SK-N-SH treated with all-trans-retinoic acid at 6 μM for 48 hours (cell line): ENCODE results near the gene CFAP97.

Experiments
- ATAC-seq: fragments of 200-7000 bp; cut with Tn5 transposase; 3 replicates; pipeline ENCODE4 v1.9.1; 2020; ENCODE audit warnings: mild to moderate bottlenecking, moderate library complexity
- ARNTL ChIP-seq: fragments of 450-650 bp; formaldehyde crosslinking; IDR thresholded peaks from 2 replicates; pipeline ENCODE4 v1.5.0; 2020; ENCODE audit warnings: low read depth, mild to moderate bottlenecking, moderate library complexity, borderline replicate concordance
- BACH2 ChIP-seq: fragments of 250-450 bp; sonication (Bioruptor Pico); IDR thresholded peaks from 2 replicates; pipeline ENCODE4 v1.9.0; 2021; ENCODE audit warnings: mild to moderate bottlenecking, borderline replicate concordance
- CSDC2 ChIP-seq: fragments of 250-450 bp; sonication (Bioruptor Pico); IDR thresholded peaks from 2 replicates; pipeline ENCODE4 v1.5.0; 2020; ENCODE audit warnings: mild to moderate bottlenecking, moderate library complexity
- ESRRG ChIP-seq: fragments of 250-450 bp; sonication (Bioruptor Pico); IDR thresholded peaks from 2 replicates; pipeline ENCODE4 v1.6.1; 2021; ENCODE audit warnings: mild to moderate bottlenecking
- GLIS3 ChIP-seq: fragments of 250-450 bp; sonication (Bioruptor Pico); IDR thresholded peaks from 2 replicates; pipeline ENCODE4 v1.5.0; 2020; ENCODE audit warnings: mild to moderate bottlenecking, moderate library complexity
- ISL1 ChIP-seq: fragments of 250-450 bp; sonication (Bioruptor Pico); IDR thresholded peaks from 2 replicates; pipeline ENCODE4 v2.1.2; 2022; ENCODE audit warnings: mild to moderate bottlenecking, moderate library complexity
- OSR1 ChIP-seq: fragments of 250-450 bp; sonication (Bioruptor Pico); IDR thresholded peaks from 2 replicates; pipeline ENCODE4 v1.8.0; 2022; ENCODE audit warnings: moderate library complexity, mild to moderate bottlenecking, inconsistent platforms
- PPARA ChIP-seq: fragments of 250-450 bp; sonication (Bioruptor Pico); IDR thresholded peaks from 2 replicates; pipeline ENCODE4 v1.5.0; 2020; ENCODE audit warnings: mild to moderate bottlenecking, borderline replicate concordance
- RARB ChIP-seq: fragments of 250-450 bp; sonication (Bioruptor Pico); IDR thresholded peaks from 2 replicates; pipeline ENCODE4 v1.8.0; 2021; ENCODE audit warnings: mild to moderate bottlenecking, moderate library complexity
- SNAI2 ChIP-seq: fragments of 250-450 bp; sonication (Bioruptor Pico); IDR thresholded peaks from 2 replicates; pipeline ENCODE4 v1.5.0; 2020; ENCODE audit warnings: mild to moderate bottlenecking, moderate library complexity
- TCF4 ChIP-seq: fragments of 250-450 bp; sonication (Bioruptor Pico); IDR thresholded peaks from 2 replicates; pipeline ENCODE4 v1.8.0; 2021; ENCODE audit warnings: mild to moderate bottlenecking, moderate library complexity, borderline replicate concordance
- TOX ChIP-seq: fragments of 250-450 bp; sonication (Bioruptor Pico); IDR thresholded peaks from 2 replicates; pipeline ENCODE4 v1.8.0; 2021; ENCODE audit warnings: mild to moderate bottlenecking, moderate library complexity, borderline replicate concordance
- ZC3H10 ChIP-seq: fragments of 250-450 bp; sonication (Bioruptor Pico); IDR thresholded peaks from 2 replicates; pipeline ENCODE4 v1.5.1; 2021; ENCODE audit warnings: mild to moderate bottlenecking, moderate library complexity
- ZFP3 ChIP-seq: fragments of 250-450 bp; sonication (Bioruptor Pico); IDR thresholded peaks from 2 replicates; pipeline ENCODE4 v1.5.0; 2020; ENCODE audit warnings: mild to moderate bottlenecking, moderate library complexity
- ZFP30 ChIP-seq: fragments of 450-650 bp; formaldehyde crosslinking; IDR thresholded peaks from 2 replicates; pipeline ENCODE4 v1.5.0; 2022; ENCODE audit warnings: mild to moderate bottlenecking, moderate library complexity
- ZNF565 ChIP-seq: fragments of 450-650 bp; formaldehyde crosslinking; conservative IDR thresholded peaks from 2 replicates; pipeline ENCODE4 v1.5.0; 2020; ENCODE audit warnings: low read depth, mild to moderate bottlenecking, moderate library complexity
- ZNF8 ChIP-seq: fragments of 450-650 bp; formaldehyde crosslinking; IDR thresholded peaks from 2 replicates; pipeline ENCODE4 v1.5.0; 2020; ENCODE audit warnings: mild to moderate bottlenecking, moderate library complexity
- TF ChIP-seq, protein P1 (sequence below): fragments of 250-450 bp; sonication (Bioruptor Pico); IDR thresholded peaks from 2 replicates; pipeline ENCODE4 v1.8.0; 2021; ENCODE audit warnings: low read depth, mild to moderate bottlenecking, moderate library complexity, borderline replicate concordance
- TF ChIP-seq, protein P2 (sequence below): fragments of 250-450 bp; sonication (Bioruptor Pico); IDR thresholded peaks from 2 replicates; pipeline ENCODE4 v1.5.1; 2021; ENCODE audit warnings: mild to moderate bottlenecking, moderate library complexity
- TF ChIP-seq, protein P3 (sequence below): fragments of 250-450 bp; sonication (Bioruptor Pico); IDR thresholded peaks from 2 replicates; pipeline ENCODE4 v1.8.0; 2020; ENCODE audit warnings: mild to moderate bottlenecking, moderate library complexity, borderline replicate concordance

Gene CFAP97

DNA sequence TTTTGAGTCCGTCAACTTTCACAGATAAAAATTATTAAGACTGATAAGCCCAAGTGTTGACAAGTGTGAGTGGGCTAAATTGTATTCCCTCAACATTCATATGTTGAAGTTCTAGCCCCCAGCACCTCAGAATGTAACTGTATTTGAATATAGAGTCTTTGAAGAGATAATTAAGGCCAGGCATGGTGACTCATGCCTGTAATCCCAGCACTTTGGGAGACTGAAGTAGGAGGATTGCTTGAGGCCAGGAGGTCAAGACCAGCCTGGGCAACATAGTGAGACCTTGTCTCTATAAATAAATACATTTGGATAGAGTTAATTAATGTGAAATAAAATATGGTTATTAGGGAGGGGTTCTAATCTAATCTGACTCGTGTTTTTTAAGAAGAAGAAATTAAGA, 90.5 kb downstream of the CFAP97 start:
- TF ChIP-seq GLIS3 (CRISPR knock-in tag) (no peak), ZC3H10 (CRISPR knock-in tag) (no peak), ESRRG (CRISPR knock-in tag) (no peak), ZFP3 (CRISPR knock-in tag) (no peak), BACH2 (CRISPR knock-in tag) (no peak), ISL1 (no peak), ZFP30 (no peak), ARNTL (CRISPR knock-in tag) (no peak), TOX (CRISPR knock-in tag) (no peak), ZNF8 (CRISPR knock-in tag) (no peak), SNAI2 (no peak), TCF4 (CRISPR knock-in tag) (no peak), OSR1 (CRISPR knock-in tag) (no peak), ZNF565 (CRISPR knock-in tag) (no peak)
- TF ChIP-seq, protein P1, sequence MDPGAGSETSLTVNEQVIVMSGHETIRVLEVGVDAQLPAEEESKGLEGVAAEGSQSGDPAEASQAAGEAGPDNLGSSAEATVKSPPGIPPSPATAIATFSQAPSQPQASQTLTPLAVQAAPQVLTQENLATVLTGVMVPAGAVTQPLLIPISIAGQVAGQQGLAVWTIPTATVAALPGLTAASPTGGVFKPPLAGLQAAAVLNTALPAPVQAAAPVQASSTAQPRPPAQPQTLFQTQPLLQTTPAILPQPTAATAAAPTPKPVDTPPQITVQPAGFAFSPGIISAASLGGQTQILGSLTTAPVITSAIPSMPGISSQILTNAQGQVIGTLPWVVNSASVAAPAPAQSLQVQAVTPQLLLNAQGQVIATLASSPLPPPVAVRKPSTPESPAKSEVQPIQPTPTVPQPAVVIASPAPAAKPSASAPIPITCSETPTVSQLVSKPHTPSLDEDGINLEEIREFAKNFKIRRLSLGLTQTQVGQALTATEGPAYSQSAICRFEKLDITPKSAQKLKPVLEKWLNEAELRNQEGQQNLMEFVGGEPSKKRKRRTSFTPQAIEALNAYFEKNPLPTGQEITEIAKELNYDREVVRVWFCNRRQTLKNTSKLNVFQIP, result no peak
- TF ChIP-seq, protein P2, sequence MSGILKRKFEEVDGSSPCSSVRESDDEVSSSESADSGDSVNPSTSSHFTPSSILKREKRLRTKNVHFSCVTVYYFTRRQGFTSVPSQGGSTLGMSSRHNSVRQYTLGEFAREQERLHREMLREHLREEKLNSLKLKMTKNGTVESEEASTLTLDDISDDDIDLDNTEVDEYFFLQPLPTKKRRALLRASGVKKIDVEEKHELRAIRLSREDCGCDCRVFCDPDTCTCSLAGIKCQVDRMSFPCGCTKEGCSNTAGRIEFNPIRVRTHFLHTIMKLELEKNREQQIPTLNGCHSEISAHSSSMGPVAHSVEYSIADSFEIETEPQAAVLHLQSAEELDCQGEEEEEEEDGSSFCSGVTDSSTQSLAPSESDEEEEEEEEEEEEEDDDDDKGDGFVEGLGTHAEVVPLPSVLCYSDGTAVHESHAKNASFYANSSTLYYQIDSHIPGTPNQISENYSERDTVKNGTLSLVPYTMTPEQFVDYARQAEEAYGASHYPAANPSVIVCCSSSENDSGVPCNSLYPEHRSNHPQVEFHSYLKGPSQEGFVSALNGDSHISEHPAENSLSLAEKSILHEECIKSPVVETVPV (CRISPR knock-in tag), result no peak
- no peak for ATAC-seq

DNA sequence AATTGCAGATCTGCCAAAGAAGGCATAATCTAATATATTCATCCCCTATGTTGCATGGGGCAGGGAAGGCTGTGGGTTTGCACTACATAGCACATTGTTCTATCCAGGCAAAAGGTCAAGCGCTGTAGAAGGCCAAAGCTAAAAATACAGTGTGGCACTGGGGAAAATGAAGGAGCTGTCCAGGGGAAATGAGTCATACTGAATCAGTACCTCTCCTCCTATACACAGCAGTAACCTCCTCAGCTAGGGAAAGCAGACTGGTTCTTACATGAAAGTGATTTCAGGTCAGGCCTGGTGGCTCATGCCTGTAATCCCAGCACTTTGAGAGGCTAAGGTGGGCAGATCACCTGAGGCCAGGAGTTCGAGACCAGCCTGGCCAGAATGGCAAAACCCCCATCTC, 91.7 kb downstream of the CFAP97 start:
- ATAC-seq, result peak; percentile 97
- TF ChIP-seq, protein P3, sequence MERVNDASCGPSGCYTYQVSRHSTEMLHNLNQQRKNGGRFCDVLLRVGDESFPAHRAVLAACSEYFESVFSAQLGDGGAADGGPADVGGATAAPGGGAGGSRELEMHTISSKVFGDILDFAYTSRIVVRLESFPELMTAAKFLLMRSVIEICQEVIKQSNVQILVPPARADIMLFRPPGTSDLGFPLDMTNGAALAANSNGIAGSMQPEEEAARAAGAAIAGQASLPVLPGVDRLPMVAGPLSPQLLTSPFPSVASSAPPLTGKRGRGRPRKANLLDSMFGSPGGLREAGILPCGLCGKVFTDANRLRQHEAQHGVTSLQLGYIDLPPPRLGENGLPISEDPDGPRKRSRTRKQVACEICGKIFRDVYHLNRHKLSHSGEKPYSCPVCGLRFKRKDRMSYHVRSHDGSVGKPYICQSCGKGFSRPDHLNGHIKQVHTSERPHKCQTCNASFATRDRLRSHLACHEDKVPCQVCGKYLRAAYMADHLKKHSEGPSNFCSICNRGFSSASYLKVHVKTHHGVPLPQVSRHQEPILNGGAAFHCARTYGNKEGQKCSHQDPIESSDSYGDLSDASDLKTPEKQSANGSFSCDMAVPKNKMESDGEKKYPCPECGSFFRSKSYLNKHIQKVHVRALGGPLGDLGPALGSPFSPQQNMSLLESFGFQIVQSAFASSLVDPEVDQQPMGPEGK (CRISPR knock-in tag), result no peak
- no peak for TF ChIP-seq BACH2 (CRISPR knock-in tag)
- TF ChIP-seq ZFP3 (CRISPR knock-in tag), result no peak
- TF ChIP-seq CSDC2 (CRISPR knock-in tag), result no peak
- TF ChIP-seq SNAI2, result no peak
- no peak for TF ChIP-seq ZC3H10 (CRISPR knock-in tag)
- TF ChIP-seq TOX (CRISPR knock-in tag), result 0 out of 2 replicates have a peak, but pooled peaks have one; percentile 21

DNA sequence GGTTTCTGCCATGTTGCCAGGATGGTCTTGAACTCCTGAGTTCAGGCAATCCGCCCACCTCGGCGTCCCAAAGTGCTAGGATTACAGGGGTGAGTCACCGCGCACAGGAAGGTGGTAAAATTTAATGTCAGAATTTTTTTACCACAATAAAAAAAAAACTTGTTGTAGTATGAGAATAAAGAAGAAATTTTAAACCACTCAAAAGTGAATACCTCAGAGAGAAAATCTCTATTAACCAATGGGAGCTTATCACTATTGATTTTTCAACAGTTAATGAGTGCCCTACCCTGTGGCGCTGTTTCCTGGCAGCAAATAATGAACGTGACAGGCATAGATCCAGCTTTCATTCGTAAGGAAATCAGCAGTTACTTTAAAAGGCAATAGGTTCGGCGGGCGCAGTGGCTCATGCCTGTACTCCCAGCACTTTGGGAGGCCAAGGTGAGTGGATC, 93.4 kb downstream of the CFAP97 start:
- no peak for TF ChIP-seq GLIS3 (CRISPR knock-in tag)
- no peak for TF ChIP-seq ZNF565 (CRISPR knock-in tag)
- TF ChIP-seq ZC3H10 (CRISPR knock-in tag), result no peak
- no peak for TF ChIP-seq ISL1
- TF ChIP-seq RARB (CRISPR knock-in tag), result no peak
- no peak for ATAC-seq

DNA sequence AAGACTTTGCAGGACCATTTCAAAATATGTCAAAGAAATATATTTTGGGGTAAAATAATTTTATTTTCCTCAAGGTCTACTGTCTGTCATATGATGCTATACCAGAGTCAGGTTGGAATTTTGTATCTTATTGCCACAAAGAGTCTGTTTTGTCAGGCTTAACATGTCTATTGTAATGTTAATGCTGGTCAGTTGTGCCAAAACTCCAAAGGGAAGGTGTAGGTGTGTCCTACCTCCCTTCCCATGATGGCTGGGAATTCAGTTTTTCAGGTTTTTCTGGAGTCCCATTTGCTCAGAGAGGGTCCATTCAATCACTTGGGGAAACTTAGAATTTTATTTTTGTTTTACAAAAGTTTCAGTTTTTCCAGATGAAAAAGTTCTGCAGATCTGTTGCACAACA, 94.1 kb downstream of the CFAP97 start:
- no peak for ATAC-seq
- no peak for TF ChIP-seq PPARA (CRISPR knock-in tag)
- TF ChIP-seq ZFP3 (CRISPR knock-in tag), result no peak
- TF ChIP-seq OSR1 (CRISPR knock-in tag), result no peak
- no peak for TF ChIP-seq RARB (CRISPR knock-in tag)
- TF ChIP-seq ESRRG (CRISPR knock-in tag), result no peak
- TF ChIP-seq, all 23 proteins: peak for 0
